Measurements from ENCODE around the gene QKI.

QKI gene

DNA sequence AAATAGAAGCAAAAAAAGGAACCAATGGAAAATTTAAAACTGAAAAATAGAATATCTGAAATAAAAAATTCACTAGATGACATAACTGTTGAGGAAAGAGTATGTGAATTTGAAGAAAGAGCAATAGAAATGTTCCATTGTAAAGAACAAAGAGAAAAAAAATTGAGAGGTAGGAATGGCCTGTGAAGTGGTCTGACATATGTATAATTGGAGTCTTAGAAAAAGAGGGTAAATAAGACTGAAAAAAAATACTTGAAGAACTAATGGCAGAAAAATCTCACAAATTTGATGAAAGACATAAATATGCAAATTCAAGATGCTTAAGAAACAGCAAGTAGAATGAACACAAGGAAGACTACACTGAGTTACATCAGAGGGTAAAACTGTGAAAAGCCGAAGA is 93.4 kb downstream of the QKI start:
- H3K4me3 ChIP-seq: no peak overlapping the region

DNA sequence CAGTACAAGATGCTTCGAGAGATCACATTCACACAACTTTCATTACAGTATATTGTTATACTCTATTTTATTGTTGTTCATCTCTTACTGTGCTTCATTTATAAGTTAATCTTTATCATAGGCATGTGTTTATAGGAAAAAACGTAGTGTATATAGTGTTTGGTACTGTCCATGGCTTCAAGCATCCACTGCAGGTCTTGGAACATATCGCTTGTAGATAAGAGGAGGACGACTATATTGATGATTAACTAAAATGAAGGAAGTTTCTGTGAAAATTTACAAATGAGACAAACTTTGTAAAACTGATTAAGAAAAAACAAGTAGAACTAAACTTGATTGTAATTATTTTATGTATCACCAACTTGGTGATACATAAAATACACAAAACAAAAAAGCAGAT is 98.5 kb downstream of the QKI start:
- Histone ChIP-seq H3K27ac (no peak overlapping the region), H3K4me3 (no peak overlapping the region)

More for the DNA sequence above, 93.4 kb downstream of the QKI start:
- H3K27ac ChIP-seq: no peak overlapping the region

DNA sequence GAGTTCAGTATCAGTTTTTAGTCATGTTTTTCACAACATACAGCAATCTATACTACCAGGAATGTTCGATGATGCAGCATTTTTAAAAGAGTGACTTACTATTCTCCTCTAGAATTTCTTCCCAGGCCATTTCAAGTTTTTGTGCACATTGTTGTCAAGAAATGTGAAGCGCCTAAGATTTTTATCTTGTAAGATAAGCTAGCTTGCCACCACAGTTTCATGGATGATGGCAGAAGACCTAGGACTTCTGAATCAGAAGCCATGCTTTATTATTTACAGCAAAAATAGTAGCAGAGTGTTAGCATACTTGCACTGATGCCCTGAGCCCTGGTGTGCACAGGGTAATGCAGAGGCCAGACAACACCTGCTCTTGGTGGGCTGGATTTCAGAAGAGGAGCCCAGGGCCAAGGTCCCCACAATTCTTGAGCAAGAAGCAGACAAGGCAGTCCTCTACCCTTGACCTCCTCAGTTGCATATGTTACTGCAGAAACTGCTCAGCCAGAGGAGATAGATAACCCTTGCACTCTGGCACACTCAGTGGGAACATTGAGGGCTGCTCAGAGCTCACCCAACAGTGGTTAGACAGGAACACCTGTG is 99.2 kb downstream of the QKI start:
- no peak overlapping the region for H3K4me3 ChIP-seq
- no peak overlapping the region for H3K27ac ChIP-seq

DNA sequence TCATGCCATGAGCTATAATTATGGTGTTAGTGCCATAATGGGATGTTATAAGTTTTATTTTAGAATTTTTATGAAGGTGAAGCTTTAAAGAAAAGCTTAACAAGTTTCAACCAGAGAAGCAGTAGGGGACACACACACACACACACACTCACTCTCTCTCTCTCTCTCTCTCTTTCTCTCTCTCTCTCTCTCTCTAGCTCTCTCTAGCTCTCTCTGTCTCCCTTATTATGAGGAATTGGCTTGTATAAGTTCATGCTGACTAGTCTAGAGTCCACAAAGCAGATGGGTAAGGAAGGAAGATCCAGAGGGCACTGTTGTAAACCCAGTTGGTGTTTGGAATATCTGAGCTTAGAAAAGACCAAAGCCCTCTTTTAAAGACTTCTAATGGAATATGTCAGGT is 102.4 kb downstream of the QKI start:
- no peak overlapping the region for H3K27ac ChIP-seq
- no peak overlapping the region for H3K4me3 ChIP-seq

DNA sequence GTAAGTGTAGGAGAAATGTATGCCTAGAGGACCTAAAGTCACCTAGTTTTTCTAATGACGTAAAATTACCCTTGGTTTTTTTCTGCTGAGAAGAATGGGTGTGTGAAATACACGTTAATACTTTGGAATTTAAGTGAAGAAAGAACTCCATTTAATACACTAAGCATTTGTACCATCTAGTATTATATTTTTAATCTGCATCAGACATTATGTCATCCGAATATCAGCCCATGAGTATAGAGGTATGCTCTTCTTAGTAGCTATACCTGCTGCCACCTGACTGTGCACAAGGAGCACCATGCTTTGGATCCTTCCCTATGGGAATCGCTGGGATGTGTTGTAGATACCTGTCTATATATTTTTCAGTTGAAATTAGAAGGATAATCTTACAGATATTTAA is 106.4 kb downstream of the QKI start:
- Histone ChIP-seq H3K4me3 (no peak overlapping the region), H3K27ac (no peak overlapping the region)

DNA sequence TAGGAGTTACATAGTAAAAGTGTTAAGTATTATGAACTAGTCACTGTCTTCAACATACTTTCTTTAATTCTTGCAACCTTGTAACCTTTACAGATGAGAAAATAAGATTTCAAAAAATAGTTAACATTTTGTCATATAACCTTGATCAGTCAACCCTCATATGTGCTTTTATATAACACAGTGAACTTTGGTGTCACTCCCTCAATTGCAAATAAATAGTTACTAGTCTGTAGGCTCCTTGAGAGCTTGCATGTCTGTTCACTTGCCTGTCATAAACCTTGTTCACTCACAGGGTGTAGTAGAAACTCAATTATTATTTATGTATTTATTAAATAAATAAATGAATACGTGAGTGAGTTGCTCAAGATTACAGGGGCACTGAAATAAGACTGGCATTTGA is 107.5 kb downstream of the QKI start:
- Histone ChIP-seq H3K4me3 (no peak overlapping the region), H3K27ac (no peak overlapping the region)

DNA sequence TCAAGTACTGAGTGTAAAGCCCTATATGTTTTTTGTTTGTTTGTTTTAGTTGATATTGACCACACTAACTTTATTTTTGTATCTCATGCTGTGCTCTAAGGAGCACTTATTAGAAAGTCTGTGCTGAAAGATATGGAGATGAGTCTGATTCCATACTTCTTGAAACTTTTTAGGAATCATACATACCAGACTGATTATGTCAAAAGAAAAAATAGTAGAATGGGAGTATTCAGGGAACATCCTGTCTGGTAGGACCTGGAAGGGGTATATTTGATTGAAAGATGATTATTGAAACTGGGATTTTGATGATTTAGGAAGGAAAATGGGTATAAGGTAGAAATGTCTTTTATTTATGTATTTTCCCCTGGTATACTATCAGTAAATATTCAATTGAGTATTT is 111.4 kb downstream of the QKI start:
- no peak overlapping the region for H3K4me3 ChIP-seq
- no peak overlapping the region for H3K27ac ChIP-seq

DNA sequence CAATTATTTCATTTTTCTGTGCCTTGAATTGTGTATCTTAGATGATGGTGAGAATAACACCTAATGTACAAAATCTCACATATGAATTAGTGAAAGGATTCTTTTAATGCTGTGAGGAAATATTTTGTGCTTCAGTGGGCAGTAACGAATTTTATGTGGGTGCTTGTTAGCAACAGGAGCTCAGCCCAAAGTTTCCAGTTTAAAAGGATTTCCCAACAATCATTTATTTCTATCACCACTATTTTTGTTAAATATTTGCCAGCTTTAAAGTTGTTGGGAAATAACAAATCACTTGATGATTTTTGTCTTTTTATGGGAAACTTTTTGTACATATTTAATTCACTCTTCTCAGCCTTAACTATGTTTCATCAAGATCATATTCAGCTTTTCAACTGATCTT is 111.8 kb downstream of the QKI start:
- Histone ChIP-seq H3K4me3 (no peak overlapping the region), H3K27ac (no peak overlapping the region)

DNA sequence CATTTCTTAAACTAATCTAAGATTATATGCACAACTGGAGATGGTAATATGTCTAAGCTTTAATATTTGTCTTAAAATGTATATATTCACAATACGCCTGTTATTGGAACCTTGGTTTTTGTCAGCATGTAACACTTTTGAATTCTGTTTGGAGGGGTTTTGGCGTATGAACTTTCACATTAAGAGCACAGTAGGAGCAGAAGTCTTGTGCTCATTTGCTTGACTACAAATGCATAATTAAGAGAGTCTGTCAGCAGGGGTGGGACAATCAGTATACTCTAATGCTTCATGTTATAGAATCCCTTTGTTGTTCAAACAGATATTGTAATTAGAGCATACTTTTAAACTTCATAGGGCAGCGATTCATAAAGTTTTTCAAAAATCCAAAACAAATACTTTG is 112.8 kb downstream of the QKI start:
- peak overlapping the region in 1 of 21 experiments; percentile 15 for H3K27ac ChIP-seq

DNA sequence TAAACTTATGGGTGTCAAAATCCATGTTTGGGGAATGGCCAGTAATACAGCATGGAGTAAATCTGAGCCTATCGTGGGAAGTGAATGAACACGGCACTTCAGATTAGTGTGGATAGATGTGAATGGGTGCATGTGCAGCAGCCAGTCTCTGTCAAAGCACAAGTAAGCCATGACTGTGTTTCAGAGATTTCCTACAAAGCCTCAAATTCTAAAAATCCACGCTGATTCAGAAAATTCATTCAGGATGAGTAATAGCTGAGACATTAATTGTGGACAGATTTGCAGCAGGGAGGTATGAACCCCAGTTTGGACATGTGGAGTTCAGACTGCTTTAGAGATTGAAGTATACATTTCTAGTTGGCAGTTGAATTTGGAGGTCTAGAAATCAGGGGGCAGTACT is 115.1 kb downstream of the QKI start:
- Histone ChIP-seq H3K27ac (peak overlapping the region in 1 of 21 experiments; percentile 9), H3K4me3 (no peak overlapping the region)

More for the DNA sequence above, 112.8 kb downstream of the QKI start:
- H3K4me3 ChIP-seq: no peak overlapping the region

DNA sequence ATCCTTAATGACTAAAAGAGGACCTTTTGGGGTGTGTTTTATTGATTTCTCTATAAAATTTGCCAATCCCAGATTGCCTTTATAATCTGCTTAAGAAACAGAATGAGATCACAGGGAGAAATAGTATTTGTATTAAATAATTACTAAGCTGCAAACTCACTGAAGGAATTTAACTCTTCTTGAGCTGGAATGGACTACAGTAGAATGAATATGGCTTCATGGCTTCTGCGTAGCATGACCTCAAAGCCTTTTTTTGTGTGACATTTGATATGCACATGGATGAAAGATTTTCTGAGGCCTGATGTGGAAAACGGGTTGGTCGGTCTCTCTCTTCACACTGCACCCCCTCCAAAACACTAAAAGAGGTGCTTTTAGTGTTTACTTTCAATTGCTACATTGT is 115.9 kb downstream of the QKI start:
- H3K4me3 ChIP-seq: no peak overlapping the region
- peak overlapping the region in 1 of 21 experiments; percentile 2 for H3K27ac ChIP-seq

DNA sequence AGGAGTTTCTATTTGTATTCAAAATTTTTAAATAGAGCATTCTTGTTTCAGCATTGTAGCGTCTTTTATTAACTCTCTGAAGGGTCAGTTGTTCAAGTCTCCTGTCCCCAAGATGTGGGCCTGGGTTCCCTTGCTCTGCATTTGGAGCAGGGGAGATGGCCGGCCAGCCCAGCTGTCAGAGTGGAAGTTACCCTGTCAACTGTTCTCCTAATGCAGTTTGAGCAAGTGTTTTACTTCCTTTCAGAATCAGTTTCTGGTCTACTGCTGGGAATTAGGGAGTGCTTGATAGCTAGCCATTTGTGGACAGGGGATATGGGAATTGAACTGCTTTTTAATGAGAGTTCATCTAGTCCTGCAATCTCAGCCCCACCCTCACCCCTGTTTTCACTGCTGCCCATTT is 116.6 kb downstream of the QKI start:
- Histone ChIP-seq H3K27ac (peak overlapping the region in 2 of 21 experiments; percentile 16 to 22), H3K4me3 (no peak overlapping the region)

DNA sequence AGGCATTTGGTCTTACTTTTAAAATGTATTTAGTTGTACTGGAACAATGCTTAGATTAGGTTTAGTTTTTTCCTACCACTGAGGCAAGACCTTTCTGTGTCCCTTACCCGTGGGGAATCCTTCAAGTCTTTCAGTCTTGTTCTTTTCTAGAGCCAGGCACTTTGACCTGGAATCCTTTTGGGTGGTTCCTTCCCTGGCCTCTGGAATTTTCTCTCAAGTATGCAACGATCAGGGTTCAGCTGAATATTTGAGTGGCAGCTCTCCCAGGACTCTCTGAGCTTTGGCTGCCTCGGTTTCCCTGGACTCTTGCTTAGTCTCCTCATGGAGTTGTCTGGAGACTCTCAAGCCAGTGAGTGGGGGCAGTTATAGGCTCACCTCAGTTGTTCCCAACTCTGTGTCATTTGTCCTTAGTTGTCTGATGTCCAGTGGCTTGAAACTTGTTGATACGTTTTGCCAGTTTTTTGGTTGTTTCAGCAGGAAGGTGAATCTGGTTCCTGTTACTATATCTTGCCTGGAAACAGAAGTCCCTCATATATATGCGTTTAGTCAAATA is 118.1 kb downstream of the QKI start:
- Histone ChIP-seq H3K4me3 (no peak overlapping the region), H3K27ac (peak overlapping the region in 1 of 21 experiments; percentile 29)

DNA sequence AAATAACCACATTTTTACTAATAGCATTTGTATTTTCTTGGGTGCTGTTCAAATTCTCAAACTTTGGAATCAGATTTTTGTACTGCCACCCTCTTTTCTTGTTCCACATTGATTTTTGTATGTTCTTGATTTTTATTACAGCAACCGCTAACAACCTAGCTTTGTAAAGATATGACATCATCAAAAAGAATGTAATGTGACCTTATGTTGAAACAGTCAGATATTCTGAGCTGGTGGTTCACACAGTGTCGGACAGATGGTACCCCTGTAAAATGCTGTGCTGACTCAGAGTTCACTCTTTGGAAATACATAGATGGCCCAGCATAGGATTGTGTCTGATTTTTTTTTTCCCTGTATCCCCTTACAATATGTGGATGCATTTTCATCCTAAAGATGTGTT is 118.9 kb downstream of the QKI start:
- Histone ChIP-seq H3K4me3 (no peak overlapping the region), H3K27ac (no peak overlapping the region)

DNA sequence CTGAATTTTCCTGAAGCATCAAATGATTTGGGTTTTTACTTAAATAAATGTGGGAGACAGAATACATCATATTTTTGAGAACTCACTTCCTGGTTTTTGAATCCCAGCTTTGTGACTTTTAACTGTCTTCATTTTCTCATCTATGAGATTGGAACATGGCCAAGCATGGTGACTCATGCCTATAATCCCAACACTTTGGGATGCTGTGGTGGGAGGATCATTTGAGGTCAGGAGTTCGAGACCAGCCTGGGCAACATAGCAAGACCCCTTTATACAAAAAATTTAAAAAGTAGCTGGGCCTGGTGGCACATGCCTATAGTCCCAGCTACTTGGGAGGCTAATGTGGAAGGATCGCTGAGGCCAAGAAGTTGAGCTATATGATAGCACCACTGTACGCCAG is 122.3 kb downstream of the QKI start:
- no peak overlapping the region for H3K27ac ChIP-seq
- no peak overlapping the region for H3K4me3 ChIP-seq

DNA sequence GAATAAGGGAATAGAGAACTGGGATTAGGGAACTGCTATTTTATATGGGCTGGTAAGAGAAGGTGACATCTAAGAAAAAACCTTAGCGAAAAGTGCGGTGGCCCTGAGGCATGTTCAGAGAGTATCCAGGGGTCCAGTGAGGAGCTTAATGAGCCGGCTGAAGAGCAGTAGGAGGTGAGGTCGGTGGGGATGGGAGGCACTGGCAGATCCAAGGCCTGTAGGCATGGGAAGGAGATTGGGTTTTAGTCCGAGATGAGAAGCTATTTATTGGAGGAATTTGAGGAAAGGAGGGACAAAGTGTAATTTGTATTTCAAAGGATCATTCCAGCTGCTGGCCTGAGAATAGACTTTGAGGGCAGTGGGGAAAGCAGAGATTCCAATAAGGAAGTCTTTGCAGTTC is 123.8 kb downstream of the QKI start:
- H3K4me3 ChIP-seq: no peak overlapping the region
- no peak overlapping the region for H3K27ac ChIP-seq

DNA sequence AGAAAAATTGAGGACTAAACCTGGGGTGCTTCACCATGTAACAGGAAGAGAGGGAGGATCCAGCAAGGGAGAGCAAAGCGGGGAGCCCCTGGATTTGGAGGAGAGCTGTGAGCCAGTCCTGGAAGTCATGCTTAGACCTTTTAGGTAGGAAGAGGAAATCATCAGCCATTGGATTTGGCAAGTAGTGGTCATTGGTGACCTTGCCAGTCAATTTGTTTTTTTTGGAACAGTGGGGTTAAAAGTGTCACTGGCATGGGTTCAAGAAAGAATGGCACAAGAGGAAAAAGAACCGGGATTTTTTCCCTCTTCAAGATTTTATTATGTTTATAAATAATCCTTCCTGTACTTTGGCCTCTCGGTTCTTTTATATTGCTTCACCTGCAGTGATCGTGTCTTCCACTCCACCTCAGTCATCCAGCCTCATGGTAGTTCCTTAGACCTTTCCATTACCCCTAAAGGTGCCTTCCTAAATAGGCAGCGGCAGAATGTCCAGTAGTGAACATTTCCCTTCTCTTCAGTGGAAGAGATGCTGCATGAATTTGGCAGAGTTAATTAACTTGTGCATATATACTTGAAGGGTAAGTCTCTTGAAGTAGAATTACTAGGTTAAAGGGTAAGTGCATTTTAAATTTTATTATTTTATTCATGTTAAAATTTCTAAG is 124.7 kb downstream of the QKI start:
- H3K27ac ChIP-seq: no peak overlapping the region
- H3K4me3 ChIP-seq: no peak overlapping the region

DNA sequence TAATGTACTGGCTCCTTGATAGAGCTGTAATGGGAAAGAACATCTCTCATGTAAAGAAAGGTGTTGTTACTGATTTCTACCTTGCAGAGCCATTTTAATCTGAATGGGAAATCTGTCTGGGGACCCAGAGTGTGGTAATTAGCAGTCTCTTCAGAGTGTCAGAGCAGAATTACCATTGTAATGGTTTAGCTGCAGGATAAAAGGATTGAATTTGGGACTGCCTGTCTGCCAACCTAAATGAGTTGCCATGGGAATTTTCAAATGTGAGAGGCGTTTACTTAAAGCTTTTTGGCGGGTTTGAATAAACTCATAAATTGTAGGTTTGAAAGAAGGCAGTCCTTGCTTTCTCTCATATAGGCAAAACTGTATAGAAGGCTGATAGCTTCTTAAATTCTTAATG is 128.8 kb downstream of the QKI start:
- Histone ChIP-seq H3K27ac (no peak overlapping the region), H3K4me3 (no peak overlapping the region)

DNA sequence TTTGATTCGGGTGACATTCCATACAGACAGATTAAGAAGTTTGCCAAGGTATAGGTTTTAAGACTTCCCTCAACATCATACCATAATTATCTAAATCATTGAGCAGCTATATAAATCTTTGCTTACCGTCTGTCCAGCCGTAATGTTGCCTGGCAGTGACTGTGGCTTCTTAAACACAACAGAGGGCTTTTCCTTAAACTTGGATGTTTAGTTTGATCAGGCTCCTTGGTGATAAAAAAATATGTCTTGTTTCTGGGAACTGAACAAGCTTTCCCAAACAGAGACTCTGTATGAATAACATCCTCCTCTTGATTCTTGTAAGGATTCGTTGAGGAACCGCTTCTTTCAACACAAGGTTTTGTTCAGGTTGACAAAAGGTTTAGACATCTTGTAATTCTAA is 130.9 kb downstream of the QKI start:
- H3K4me3 ChIP-seq: no peak overlapping the region
- H3K27ac ChIP-seq: no peak overlapping the region

DNA sequence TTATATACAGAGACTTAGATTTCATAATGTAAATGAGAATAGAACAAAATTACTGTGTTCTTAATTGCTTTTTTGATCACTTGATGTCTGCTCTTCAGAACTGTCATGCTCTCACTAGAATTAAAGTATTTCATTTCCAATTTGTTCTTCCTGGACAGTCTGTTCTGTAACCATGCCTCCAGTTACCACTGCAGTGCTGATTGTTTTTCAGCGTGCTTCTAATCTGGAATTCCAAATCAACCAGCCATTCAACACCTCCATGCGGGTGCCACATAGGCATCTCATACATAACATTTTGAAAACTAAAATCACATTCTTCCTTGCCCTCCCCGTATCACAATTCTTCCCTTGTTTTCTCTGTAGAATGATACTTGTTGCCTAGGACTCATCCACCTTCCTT is 132.8 kb downstream of the QKI start:
- Histone ChIP-seq H3K4me3 (no peak overlapping the region), H3K27ac (no peak overlapping the region)

DNA sequence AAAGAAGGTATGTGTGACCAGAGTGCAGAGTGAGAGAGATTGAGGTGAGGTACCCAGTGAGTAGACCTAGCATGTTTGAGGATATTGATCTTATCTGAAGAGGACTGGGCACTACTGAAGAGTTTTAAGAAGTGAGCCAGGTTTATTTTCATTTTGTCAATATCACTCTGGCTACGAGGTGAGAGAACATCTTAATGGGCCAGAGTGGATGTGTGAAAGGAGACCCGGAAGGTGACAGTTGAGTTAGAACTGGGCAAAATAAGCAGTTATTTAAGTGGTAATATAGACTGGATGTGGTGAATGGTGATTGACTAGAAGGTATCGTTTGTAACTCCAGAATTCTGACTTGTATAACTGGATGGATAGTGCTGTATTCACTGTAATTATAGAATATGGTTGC is 134.1 kb downstream of the QKI start:
- H3K27ac ChIP-seq: no peak overlapping the region
- H3K4me3 ChIP-seq: no peak overlapping the region

DNA sequence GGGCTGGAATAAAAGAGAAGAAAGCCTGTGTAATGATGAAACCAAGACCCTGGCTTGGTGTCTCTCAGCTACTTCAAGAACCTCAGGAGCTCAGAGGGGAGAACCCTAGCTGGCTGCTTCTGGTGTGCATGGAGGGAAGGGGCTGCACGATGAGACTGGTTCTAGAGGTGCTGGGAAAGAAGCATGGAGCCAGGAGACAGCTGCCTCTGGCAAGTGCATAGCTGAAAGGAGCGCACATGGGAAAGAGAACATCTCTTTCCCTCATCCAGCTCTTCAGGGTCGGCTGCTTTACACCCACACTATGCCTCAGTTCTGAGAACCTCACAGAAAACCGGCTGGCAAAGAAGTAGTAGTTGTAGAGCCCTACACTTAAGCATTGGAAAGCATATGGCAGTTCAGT is 139.5 kb downstream of the QKI start:
- Histone ChIP-seq H3K4me3 (no peak overlapping the region), H3K27ac (peak overlapping the region in 1 of 21 experiments; percentile 48)
